Kidney tubule cell (primary cell): ENCODE data around the gene KCTD11.

Experiments used
- DNase-seq: peaks from one replicate; pipeline ENCODE4 v3.0.0-alpha.2; 2018; ENCODE audit warnings: low spot score

Gene KCTD11

DNA sequence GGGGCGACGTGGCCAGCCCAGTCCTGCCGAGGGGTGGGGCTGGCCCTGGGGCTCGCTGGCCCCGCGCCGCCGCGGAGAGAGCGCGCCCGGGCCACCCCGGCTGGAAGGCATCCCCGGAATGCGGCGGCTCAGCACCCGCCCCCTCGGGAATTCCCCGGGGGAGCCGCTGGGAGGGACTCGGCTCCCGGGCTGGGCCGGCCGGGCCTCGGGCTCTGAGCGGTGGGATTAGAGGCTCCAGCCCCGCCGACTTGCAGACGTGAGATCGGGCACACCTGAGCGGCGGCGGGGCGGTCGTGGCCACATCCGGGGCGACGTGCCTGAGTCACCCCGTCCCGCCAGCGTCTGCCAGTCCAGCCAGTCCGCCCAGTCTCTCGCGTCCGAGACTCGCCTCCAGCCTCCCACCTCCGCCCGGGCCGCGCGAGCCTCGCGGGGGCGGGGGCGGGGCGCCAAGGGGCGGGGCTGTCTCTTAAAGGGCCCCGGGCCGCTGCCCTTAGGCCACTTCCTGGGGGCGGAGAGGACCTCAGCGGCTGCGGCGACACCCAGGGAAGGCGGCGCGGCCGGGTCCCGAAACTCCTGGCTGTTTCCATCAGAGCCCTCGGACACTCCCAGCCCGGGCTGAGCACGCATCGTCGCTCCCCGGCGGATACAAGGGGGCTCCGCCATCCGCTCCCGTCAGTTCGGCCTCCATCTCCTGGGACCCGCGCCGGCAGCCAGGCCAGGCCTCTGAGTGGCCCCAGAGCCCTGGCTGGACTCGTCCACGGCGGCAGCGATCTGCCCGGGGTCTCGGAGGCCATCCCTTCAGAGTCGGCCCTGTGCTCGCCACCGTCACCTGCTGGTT, at the start of gene KCTD11:
KCTD11 (plus strand) TSS at position 498 of the 838 bp plus-strand sequence.
- peak; percentile 99 for DNase-seq

- DNase-seq, result no peak
Measured at GRCh38 chr17:7304179-7304578, 47.8 kb upstream of the KCTD11 start.

- peak; percentile 100 for DNase-seq
Measured at GRCh38 chr17:7306911-7307685, 44.9 kb upstream of the KCTD11 start, which contains the start of gene EIF5A. TSS of gene EIF5A (plus strand) at chr17:7307628. CDS start at chr17:7309636, 2,008 bp downstream.

GRCh38 chr17:7307686-7308624, 44.0 kb upstream of the KCTD11 start:
- DNase-seq, result peak; percentile 42

DNA sequence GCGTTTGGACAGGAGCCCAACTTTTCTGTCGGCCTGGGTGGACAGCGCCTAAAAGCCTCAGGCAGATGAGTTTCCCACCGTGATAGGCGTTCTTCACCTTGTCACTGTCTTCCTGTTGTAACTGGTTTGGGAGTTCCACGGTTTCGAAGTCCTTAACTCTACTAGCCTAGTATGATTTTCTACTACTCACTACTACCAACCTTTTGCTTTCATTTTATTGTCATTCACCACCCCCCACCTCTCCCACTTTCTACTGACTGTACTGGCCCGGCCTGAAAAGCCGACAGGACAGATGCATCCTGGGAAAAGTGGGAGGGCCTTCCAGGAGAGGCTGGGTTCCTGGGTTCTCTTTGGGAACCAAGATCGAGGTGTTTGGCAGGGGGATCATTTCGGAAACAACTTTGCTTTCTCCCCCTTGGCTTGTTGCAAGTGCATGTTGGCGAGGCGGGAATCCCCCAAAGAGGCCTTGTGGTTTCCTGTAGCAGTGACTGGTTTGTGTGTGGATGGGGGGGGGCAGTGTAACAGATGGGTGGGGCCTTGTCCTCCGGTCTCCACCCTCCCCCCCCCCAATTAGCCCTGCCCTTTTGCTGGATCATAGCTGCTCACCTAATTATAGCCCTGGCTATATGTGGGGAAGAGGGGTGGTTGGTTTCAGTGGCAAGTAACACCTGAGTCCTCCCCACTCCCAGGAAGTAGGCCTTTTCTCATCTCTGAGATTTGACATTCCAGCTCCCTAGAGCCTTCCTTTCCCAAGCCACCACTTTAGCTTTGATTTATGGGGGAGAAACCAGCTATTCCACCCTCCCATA, 43.1 kb upstream of the KCTD11 start:
- peak; percentile 85 for DNase-seq

GRCh38 chr17:7309628-7310027, 42.3 kb upstream of the KCTD11 start:
- no peak for DNase-seq

DNA sequence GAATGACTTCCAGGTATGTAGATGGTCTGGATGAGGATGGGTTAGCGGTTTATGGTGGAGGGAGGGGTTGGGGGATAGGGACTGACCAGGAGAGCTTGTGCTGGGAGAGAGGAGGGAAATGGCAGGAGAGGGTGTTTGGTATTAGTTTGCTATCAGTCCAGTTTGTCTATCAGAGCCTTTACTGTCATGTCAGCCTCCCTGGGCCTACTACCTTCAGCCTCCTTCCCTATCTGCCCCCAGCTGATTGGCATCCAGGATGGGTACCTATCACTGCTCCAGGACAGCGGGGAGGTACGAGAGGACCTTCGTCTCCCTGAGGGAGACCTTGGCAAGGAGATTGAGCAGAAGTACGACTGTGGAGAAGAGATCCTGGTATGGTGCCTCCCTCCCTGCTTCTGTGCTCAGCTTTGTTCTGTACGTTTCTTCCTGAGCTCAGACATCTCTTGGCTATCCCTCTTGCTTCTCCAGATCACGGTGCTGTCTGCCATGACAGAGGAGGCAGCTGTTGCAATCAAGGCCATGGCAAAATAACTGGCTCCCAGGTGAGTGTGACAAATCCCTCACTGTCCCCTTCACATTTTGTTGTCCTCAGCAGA, 40.8 kb upstream of the KCTD11 start:
- no peak for DNase-seq

- no peak for DNase-seq
Measured at GRCh38 chr17:7312432-7313087, 39.4 kb upstream of the KCTD11 start.

- DNase-seq, result peak; percentile 39
Measured at GRCh38 chr17:7313088-7313889, 38.7 kb upstream of the KCTD11 start.

GRCh38 chr17:7313890-7314718, 37.9 kb upstream of the KCTD11 start:
- DNase-seq, result peak; percentile 60

DNA sequence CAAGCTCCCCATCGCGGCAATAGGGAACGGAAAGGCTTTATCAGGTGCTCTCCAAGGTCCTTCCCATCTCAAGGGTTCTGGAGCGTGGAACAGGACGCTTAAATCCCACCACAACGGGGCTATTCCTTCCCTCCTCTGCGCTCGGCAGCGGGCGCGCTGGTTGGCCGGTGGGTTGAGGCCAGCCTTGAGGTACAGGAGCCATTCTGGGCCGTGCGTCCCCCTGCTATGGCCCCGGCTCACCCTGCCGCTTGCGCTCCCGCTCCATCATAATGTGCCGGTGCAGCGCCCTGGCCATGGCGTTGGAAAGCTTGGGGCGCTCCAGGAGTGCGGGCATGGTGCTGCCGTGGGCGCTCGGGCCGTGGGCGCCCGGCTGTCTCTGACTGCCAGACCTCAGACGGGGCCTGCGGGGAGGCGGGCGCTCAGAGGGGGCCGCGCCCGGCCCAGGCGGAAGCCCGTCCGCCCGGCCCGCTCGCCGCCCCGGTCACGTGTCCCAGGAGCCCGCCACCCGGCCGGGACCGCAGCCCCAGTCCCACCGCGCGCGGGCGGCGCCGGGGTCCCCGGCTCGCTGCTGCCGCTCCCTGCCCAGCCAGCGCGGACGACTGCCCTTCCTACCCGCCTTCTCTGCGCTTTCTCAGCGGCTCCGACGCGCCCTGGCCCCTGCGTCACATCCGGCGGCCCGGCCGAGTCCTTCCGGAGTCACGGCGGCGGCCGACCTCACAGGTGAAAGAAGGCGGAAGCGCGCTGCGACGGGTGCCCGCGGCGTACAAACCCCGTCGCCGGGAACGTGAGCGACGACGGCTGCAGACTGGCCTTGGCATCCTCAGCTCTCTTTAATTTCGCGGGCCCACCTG, 37.0 kb upstream of the KCTD11 start, which contains the start of gene GPS2:
GPS2 (minus strand) TSS at position 642 of the 851 bp plus-strand sequence; CDS start at position 334, 308 bp downstream.
- peak; percentile 91 for DNase-seq

GRCh38 chr17:7315570-7316235, 36.3 kb upstream of the KCTD11 start:
- no peak for DNase-seq

DNA sequence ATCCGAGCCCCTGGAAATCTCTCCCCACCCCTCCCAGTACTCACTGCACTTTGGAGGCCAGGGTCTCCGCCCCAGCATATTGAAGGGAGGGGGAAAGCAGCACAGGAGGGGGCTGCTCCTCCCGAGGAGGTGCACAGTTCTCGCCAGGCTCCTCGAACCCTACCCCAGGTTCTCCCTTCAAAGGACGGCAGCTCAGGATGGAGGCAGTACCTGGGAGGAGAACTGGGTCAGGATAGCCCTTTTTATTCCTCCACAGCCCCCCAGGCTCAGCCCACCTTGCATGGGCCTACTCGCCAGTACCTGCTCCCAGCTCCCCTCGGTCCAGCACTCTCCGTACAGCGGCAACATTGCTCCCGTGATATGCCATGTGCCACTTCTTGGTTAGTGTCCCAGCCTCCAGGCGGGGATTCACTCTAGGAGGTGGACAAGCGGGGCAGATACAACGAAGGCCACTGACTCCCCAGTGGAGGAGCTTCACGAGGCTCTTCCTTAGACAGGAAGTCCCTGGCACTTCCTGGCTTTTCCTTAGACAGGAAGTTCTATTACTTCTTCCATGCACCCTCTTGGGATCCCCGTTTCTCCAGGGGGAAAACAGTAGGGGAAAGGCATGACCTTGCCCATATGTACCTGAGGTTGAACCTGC, 34.7 kb upstream of the KCTD11 start:
- no peak for DNase-seq

- no peak for DNase-seq
Measured at GRCh38 chr17:7318121-7318860, 33.7 kb upstream of the KCTD11 start.

GRCh38 chr17:7321466-7321865, 30.5 kb upstream of the KCTD11 start:
- no peak for DNase-seq
